HL-60 (cell line): ENCODE data around the gene COQ8B.

Experiments used
- CTCF ChIP-seq: IDR thresholded peaks from one replicate; pipeline ENCODE4 v1.5.1; 2011; ENCODE audit warnings: low read length, control low read depth, inconsistent platforms; ENCODE audit not compliant: insufficient read depth
- SPI1 ChIP-seq: IDR thresholded peaks from 2 replicates; pipeline ENCODE4 v1.6.1; 2012; ENCODE audit warnings: low read depth, mild to moderate bottlenecking, borderline replicate concordance

- TF ChIP-seq SPI1 = no peak
- TF ChIP-seq CTCF = no peak
Observed at GRCh38 chr19:40736661-40737060, 20.0 kb upstream of the COQ8B start.
